NT2/D1 (cell line): ENCODE measurements around the gene EIF4E1B.

Source experiments
- SUZ12 ChIP-seq: IDR thresholded peaks from 2 replicates; pipeline ENCODE4 v1.6.1; 2011; ENCODE audit not compliant: insufficient read length, insufficient read depth; ENCODE audit errors: extremely low read depth
- YY1 ChIP-seq: IDR thresholded peaks from 2 replicates; pipeline ENCODE4 v1.6.1; 2011; ENCODE audit not compliant: insufficient read length, insufficient read depth
- ZNF274 ChIP-seq: IDR thresholded peaks from 2 replicates; pipeline ENCODE4 v1.6.1; 2011; ENCODE audit warnings: mild to moderate bottlenecking, low read depth, low read length

DNA sequence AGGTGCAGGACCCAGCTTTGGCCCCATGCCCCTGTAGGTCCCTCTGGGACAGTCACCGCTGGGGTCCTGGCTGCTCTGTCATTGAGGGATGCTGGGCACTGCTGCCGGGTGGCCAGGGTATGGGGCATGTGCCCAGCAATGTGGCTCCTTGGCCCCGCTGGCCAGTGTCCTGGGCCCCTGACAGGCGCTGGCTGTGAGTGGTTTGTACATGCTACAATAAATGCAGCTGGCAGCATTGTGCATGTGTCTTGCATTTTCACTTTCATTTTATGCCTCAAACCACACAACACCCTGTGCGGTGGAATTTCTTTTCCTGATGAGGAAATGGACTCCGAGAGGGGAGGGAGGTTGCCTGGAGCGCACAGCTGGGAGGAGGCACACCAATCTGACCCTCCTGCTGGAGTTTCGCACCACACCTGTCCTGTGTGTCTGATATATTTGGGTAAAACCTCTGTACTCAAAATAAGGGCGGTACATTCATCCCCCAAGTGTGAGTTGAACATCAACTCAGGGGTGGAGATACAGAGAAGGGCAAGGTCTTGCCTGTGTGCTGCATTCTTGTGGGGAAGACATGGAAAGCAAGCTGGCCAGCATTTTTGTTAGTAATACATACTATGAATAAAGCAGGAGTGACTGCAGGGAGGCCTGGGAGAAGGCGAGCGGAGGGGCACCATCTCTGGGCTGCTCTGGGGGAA, 28.5 kb downstream of the EIF4E1B start:
- TF ChIP-seq YY1 (no peak), SUZ12 (no peak), ZNF274 (no peak)
